GM19043 (cell line): ENCODE data around the gene CFAP20DC.
"Not testable (repeated sequence)": the region's sequence is repeated elsewhere in the genome, so short reads cannot be mapped to it uniquely, and the experiment has no call there.

Experiments used
- ATAC-seq: cut with Tn5 transposase; IDR thresholded peaks from one replicate; pipeline ENCODE4 v1.9.1; 2021; ENCODE audit warnings: low read depth; ENCODE audit not compliant: unreplicated experiment

The CFAP20DC gene

GRCh38 chr3:58707390-58707930 is 342.4 kb downstream of the CFAP20DC start:
- ATAC-seq, result no peak

DNA sequence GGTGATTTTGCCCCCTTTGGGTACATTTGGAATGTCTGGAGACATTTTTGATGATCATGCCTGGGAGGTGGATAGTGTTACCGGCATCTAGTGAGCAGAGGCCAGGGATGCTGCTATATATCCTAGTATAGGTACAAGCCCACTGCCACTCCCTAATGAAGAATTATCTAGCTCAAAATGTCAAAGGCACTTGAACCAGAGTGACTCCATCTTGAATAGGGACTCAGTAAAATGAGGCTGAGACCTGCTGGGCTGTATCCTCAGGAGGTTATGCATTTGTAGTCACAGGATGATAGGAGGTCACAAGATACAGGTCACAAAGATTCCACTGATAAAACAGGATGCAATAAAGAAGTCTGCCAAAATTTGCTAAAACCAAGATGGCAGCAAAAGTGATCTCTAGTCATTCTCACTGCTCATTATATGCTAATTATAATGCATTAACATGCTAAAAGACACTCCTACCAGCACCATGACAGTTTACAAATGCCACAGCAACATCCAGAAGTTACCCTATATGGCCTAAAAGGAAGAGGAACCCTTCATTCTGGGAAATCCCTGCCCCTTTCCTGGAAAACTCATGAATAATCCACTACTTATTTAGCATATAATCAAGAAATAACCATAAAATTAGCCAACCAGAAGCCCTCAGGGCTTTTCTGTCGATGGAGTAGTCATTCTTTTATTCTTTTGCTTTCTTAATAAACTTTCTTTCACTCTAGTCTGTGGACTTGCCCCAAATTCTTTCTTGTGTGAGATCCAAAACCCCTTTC is 343.2 kb downstream of the CFAP20DC start:
- ATAC-seq, result no peak

- no peak for ATAC-seq
These were observed 345.1 kb downstream of the CFAP20DC start for GRCh38 chr3:58704745-58705144.

DNA sequence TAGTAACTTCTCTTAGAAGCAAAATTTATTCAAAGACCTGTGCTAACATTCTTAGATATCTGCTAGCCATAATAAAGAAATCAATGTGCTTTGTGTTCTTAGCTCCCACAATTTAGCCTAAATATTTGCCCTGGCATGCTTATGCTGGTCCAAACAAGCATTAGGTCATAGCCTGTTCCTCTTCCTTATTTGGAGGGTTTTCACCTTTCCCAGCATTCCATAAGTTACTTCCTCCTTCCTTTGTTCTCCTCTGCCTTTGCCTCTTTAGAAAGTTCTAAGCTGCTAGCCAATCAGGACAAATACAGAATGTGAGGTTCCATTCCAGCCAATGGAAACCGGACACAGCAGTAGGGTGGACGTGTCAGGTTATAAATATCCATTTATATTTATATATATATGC is 345.5 kb downstream of the CFAP20DC start:
- not testable (repeated sequence) for ATAC-seq

DNA sequence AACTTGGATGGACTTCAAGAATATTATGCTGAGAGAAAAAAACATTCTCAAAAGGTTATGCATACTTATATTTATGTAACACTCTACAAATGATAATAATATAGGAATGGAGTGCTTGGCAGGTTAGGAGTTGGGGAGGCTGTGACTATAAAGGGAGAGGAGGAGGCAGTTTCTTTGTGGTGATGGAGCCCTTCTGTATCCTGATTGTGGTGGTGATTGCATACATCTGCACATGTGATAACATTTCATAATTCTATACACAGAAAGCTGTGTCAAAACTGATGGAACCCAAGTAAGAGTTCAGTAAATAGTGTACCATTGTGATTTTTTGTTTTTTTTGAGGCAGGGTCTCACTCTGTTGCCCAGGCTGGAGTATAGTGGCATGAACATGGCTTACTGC is 351.6 kb downstream of the CFAP20DC start:
- no peak for ATAC-seq

DNA sequence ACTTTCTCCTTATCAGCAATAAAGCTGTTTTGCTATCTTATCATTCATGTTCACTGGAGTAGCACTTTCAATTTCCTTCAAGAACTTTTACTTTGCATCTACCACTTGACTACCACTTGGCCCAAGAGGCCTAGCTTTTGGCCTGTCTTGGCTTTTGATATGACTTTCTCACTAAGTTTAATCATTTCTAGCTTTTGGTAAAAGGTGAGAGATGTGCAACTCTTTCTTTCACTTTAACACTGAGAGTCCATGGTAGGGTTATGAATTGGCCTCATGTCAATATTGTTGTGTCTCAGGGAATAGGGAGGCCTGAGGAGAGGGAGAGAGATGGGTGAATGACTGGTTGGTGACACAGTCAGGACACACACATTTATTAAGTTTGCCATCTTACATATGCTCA is 352.3 kb downstream of the CFAP20DC start:
- peak; percentile 61 for ATAC-seq

DNA sequence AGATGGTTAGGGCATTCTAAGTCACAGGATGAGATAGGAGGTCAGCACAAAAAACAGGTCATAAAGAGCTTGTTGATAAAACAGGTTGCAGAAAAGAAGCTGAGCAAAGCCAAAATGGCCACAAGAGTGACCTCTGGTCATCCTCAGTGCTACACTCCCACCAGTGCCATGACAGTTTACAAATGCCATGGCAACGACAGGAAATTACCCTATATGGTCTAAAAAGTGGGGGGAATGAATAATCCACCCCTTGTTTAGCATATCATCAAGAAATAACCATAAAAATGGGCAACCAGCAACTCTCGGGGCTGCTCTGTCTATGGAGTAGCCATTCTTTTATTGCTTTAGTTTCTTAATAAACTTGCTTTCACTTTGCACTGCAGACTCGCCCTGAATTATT is 353.0 kb downstream of the CFAP20DC start:
- not testable (repeated sequence) for ATAC-seq

DNA sequence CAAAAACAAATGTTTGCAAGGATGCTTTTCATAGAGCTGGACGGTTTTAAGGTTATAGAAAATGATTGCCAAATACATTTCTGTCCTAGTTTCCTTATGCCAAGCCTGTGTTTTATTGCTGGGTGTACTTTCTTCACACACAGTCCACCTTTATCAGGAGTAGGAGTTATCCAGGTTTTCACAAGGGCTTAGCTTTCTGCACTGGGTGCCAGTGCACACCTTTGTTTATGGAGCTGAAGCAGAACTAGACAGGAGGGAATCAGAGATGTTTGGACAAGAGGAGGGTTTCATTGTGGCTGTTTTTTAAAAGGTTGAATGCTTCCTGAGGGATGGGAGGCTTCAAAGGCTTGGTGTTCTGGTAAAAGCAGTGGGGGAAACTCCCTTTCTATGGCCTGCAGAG is 353.7 kb downstream of the CFAP20DC start:
- ATAC-seq, result no peak

GRCh38 chr3:58695284-58695683 is 354.5 kb downstream of the CFAP20DC start:
- not testable (repeated sequence) for ATAC-seq

- ATAC-seq, result peak; percentile 57
These were observed 355.6 kb downstream of the CFAP20DC start for GRCh38 chr3:58693940-58694850.

GRCh38 chr3:58692484-58692883 is 357.3 kb downstream of the CFAP20DC start:
- ATAC-seq, result no peak
